Measurements from ENCODE around the gene GUCD1. TPM values are rescaled to one million over a fixed set of nuclear protein-coding genes. Genes with fewer than 3 reads are reported as not detected.

Gene GUCD1
- total and polyA plus RNA-seq, 2 of the 13 experiments (the other 11 are each of a cell fraction or from before 2014, with no cell fraction given) = 128 to 245 TPM

- TF ChIP-seq TFDP1 (CRISPR knock-in tag; IDR thresholded peaks at IDR 0.05; ENCODE audit: borderline replicate concordance) = peak; percentile 5; the same call in 1 of the 2 replicates
- no peak for TF ChIP-seq DNMT1 (CRISPR knock-in tag; IDR thresholded peaks at IDR 0.05)
- no peak for TF ChIP-seq NKX3-1 (CRISPR knock-in tag; IDR thresholded peaks at IDR 0.05)
- TF ChIP-seq NFE2L2 (IDR thresholded peaks at IDR 0.05; ENCODE audit: low read length) = no peak
- no peak for TF ChIP-seq NCOA5 (CRISPR knock-in tag; IDR thresholded peaks at IDR 0.05)
- TF ChIP-seq MXI1 (IDR thresholded peaks at IDR 0.05; ENCODE audit: borderline replicate concordance, low read depth, low read length) = 0 out of 3 replicates have a peak, but pooled peaks have one; percentile 12
- TF ChIP-seq CSRNP2 (CRISPR knock-in tag; conservative IDR thresholded peaks at IDR 0.05; ENCODE audit: low read depth) = no peak
- TF ChIP-seq ZNF770 (CRISPR knock-in tag; IDR thresholded peaks at IDR 0.05) = no peak
- no peak for TF ChIP-seq ZNF749 (CRISPR knock-in tag; IDR thresholded peaks at IDR 0.05; ENCODE audit: borderline replicate concordance)
- no peak for TF ChIP-seq ZNF607 (CRISPR knock-in tag; IDR thresholded peaks at IDR 0.05; ENCODE audit: borderline replicate concordance)
- no peak; the same call in 1 of the 2 replicates for TF ChIP-seq ZNF280B (CRISPR knock-in tag; IDR thresholded peaks at IDR 0.05; ENCODE audit: borderline replicate concordance)
These were observed 46.5 kb upstream of the GUCD1 start (continued) for GRCh38 chr22:24601217-24602104.
